Hepatocyte (in vitro differentiated cells): Measurements from ENCODE around the gene C11orf42.

Source experiments
- EZH2 ChIP-seq: fragments of 200-600 bp; sonication (generic); IDR thresholded peaks from 2 replicates; pipeline ENCODE4 v1.6.1; 2016; ENCODE audit warnings: antibody characterized with exemption, mild to moderate bottlenecking, borderline replicate concordance
- EZH2phosphoT487 ChIP-seq: fragments of 200-600 bp; sonication (generic); IDR thresholded peaks from one replicate; pipeline ENCODE4 v1.6.1; 2018; ENCODE audit warnings: antibody characterized with exemption, mild to moderate bottlenecking, low read depth, moderate library complexity; ENCODE audit not compliant: unreplicated experiment, severe bottlenecking
- TF ChIP-seq, protein P1 (sequence below): fragments of 200-600 bp; sonication (generic); IDR thresholded peaks from 2 replicates; pipeline ENCODE4 v1.5.1; 2016; ENCODE audit warnings: antibody characterized with exemption, mild to moderate bottlenecking; ENCODE audit not compliant: poor library complexity

DNA sequence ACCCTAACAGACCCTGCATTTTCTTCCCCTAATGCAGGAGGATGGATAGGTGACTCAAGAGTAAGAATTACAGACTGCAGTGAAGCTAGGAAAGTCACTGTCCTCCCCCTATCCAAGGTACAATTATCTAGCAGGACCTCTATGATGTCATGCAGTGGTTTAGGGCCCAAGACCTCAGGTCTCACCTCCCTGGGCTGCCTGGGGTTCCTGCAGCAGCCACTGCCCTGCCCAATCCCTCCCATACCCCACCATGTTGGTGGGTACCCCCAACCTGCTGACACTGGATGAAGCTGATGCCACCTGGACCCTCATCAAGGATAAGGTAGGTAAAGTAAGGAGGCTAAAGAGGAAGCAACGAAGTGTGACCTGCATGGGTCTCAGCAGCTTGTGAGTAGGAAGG lies at the start of gene C11orf42:
- TF ChIP-seq, protein P1, sequence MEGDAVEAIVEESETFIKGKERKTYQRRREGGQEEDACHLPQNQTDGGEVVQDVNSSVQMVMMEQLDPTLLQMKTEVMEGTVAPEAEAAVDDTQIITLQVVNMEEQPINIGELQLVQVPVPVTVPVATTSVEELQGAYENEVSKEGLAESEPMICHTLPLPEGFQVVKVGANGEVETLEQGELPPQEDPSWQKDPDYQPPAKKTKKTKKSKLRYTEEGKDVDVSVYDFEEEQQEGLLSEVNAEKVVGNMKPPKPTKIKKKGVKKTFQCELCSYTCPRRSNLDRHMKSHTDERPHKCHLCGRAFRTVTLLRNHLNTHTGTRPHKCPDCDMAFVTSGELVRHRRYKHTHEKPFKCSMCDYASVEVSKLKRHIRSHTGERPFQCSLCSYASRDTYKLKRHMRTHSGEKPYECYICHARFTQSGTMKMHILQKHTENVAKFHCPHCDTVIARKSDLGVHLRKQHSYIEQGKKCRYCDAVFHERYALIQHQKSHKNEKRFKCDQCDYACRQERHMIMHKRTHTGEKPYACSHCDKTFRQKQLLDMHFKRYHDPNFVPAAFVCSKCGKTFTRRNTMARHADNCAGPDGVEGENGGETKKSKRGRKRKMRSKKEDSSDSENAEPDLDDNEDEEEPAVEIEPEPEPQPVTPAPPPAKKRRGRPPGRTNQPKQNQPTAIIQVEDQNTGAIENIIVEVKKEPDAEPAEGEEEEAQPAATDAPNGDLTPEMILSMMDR: no peak
- TF ChIP-seq EZH2 (no peak), EZH2phosphoT487 (no peak)
